GM18511 (cell line): ENCODE data around the gene CHTOP.
"Not testable (repeated sequence)": the region's sequence is repeated elsewhere in the genome, so short reads cannot be mapped to it uniquely, and the experiment has no call there.

Experiments
- ATAC-seq: cut with Tn5 transposase; IDR thresholded peaks from one replicate; pipeline ENCODE4 v1.9.1; 2021; ENCODE audit warnings: mild to moderate bottlenecking, moderate library complexity; ENCODE audit not compliant: unreplicated experiment

CHTOP gene

DNA sequence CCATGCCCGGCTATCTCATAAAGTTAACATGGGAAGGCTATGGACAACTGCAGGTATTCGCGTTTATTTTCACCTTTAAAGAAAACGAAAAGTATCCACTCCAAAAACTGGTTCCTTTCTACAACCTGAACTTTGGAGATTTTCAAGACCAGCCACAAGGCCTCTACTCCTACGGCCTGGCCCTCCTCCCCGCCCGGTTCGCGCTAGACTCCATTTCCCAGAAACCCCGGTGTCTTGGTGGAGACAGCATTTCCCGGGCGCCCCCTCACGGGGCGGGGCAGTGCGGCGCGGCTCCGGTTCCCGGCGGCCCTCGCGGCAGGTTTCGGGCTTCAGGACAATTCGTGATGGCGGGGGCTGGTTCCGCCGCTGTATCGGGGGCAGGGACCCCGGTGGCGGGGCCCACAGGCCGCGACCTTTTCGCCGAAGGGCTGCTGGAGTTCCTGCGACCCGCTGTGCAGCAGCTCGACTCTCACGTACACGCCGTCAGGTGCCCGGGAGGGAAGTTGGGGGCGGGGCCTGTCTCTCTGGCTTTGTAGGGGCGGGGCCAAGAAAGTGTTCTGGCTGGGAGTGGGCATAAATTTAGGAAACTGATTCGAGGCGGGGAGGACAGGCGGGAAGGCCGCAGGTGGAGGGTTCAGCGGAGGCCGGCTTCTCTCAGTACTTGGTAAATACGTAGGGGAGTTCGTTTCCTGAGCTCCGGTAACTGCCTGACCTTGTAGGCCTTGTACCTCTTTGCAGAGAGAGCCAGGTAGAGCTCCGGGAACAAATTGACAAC, 24.7 kb downstream of the CHTOP start, which contains the start of gene SNAPIN:
SNAPIN (plus strand) TSS at position 304 of the 775 bp plus-strand sequence; CDS start at position 345, 41 bp downstream.
- ATAC-seq: peak; percentile 94

DNA sequence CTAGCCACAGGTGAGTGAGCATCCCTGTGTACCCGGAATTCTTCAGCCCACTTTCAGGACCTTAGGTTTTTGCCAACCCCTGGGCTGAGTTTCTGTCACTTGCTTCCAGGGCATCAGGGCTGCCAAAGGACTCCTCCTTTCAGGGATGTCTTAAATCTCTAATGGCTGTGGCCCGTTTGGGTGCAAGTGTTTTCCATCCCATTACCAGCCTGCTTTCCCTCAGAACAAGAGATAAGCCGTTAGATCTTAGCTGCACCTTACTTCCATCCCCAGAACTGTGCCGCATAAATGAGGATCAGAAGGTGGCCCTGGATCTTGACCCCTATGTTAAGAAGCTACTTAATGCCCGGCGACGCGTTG, 25.3 kb downstream of the CHTOP start:
- no peak for ATAC-seq

DNA sequence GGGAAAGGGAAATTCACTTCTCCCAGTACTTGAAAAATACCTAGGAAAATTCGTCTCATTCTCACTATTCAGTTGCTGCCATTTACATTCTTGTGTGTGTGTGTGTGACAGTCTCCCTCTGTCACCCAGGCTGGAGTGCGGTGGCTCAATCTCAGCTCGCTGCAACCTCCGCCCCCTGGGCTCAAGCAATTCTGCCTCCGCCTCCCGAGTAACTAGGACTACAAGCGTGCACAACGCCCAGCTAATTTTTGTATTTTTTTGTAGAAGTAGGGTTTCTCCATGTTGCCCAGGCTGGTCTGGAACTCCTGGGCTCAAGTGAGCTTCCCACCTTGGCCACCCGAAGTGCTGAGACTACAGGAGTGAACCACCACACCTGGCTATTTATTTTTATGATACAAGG, 25.8 kb downstream of the CHTOP start:
- ATAC-seq: no peak

DNA sequence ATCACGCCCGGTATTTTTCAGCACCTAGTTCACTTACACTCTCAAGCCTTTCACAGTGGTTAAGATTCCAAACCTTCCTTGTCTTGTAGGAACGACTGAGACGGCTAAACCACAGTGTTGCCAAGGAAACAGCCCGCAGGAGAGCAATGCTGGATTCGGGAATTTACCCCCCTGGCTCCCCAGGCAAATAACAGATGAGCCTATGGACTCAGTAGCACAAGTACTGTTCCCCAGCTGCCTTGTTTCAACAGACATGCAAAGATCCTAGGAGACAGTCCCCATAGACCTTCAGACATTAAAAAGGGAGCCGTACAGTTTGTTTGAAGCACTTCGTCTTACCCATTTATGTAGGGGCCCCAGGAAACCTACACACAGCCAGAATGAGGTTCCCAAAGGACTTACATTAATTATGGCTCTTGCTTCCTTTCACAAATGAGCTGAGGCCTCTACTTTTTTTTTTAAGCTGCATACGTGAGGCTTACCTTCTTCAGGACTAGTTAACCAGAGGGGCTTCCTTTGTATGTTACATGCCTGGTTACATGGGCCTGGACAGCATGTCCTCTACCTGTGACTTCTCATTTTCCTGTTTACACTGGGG, 27.3 kb downstream of the CHTOP start:
- no peak for ATAC-seq

DNA sequence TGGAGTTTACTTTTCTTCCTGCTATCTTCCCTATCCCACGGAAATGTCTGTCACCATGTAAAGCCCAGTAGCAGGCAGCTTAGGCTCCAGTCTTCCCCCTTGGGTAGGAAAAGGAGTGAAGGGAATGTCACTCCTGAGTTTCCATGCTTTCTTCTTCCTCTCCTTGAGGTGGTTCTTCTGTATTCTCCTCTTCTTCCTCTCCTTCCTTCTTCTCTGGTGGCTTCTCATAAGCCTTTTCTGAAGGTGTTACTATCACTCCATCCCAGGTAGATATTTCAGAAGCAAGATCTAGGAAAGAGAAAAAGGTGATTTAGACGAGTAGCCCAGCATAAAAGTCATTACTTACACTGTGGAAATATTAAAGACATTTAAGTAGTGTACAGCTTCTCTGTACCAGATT, 28.4 kb downstream of the CHTOP start:
- ATAC-seq: no peak

DNA sequence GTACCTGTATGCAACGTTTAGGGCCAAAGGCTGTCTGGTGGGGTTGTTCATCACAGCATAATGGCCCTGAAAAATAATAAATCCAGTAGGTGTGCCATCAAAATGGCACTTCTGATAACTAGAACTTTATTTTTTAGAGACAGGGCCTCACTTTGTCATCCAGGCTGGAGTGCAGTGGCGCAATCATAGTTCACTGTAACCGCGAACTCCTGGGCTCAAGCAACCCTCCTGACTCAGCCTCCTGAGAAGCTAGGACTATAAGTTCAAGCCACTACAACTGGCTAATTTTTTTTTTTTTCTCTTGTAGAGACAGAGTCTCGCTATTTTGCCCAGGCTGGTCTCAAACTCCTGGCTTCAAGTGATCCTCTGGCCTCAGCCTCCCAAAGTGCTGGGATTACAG, 29.3 kb downstream of the CHTOP start:
- ATAC-seq: no peak

DNA sequence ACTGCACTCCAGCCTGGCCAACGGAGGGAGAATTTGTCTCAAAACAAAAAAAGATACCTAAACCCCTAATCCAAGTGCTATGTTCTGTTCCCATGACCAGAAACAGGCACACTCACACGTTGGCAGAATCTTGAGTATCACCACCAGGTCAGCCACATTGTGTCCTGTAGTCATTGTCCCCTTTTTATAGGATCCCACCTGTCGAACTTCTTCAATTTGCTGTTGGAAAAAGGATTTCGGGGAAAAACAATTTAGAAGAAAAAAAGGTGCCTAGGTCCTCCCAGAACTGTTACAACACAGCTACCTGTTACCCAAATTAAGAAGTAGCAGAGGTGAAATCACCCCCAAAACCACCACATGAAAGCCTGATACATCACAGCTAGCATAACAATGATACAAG, 33.6 kb downstream of the CHTOP start:
- no peak for ATAC-seq

DNA sequence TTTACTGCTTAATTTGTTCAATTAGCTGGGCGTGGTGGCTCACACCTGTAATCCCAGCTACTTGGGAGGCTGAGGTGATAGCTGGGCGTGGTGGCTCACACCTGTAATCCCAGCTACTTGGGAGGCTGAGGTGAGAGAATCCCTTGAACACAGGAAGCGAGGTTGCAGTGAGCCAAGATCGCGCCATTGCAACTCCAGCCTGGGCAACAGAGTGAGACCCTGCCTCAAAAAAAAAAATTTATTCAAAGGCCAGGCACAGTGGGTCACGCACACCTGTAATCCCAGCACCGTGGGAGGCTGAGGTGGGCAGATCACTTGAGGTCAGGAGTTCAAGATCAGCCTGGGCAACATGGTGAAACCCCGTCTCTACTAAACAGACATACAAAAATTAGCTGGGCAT, 34.8 kb downstream of the CHTOP start:
- ATAC-seq: not testable (repeated sequence)

DNA sequence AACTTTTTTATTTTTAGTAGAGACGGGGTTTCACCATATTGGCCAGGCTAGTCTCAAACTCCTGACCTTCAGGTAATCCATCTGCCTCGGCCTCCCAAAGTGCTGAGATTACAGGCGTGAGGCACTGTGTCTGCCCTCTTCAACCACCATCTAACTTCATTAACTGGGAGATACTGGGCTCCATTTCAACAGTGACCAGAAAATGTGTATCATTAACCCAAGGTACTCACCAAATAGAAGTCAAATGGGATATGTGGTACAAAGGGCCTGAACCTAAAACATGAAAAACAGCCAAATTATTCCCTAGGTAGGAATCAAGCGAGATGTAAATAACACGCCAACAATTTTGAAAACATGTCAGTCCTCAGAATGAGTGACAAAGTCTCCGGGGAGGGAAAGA, 35.7 kb downstream of the CHTOP start:
- no peak for ATAC-seq

DNA sequence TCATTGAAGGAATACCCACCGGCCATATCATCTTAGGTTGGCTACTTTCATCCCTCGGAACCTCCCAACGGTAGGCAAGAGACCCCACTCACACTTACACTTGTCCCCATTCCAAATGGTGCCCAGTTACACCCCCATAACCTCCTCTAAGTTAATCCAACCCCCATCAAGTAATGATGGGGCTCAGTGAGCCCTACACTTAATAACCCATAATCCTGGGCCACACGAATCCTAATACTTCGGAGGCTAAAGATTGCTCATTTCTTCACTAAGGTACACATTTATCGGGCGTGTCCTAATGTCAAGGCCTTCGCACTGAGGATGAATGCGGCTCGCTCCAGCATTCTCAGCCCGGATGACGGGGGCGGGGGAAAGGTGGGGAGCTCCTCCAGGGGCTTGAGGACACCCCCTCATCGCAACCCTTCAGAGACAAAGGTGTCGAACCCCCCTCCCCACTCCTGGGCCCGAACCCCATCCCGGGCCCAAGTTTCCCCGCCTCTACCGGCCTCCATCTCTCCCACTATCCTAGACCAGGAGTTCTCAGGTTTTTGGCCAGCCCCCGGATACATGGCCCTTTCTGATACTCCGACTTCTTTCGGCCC, 36.5 kb downstream of the CHTOP start:
- no peak for ATAC-seq

DNA sequence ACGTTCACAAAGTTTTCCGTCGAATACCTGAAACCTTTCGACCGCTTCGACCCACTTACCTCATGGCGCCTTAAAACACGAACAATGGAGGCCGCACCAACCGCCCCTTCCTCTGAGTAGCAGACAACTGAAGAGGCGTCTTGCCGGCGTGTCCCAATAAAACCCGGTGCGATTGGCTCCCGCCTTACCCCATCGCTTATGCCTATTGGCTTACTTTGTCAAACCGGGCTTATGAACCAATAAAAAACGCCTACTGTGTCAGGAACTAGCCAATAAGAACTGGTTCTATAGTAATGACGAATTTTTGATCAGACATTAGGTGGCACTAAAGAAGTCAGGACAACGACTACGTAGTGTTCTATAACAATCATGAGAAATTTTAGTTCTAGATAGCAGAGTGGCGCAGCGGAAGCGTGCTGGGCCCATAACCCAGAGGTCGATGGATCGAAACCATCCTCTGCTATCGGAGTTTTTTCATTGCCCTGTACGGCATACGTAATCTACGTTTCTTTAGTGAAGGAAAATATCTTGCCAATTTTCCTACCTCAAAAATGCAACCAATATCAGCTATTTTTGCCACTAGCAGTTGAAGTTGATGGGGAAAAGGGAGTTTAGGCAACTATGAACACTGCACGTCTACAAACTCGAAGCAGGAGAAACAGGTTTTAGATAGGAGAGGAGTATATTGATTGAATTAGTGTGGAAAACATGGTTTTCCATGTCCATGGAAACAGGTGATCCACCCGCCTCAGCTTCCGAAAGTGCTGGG, 37.2 kb downstream of the CHTOP start, which contains the start of gene ILF2:
ILF2 (minus strand) TSS at position 135 of the 769 bp plus-strand sequence; CDS start at position 64, 71 bp downstream.
- peak; percentile 87 for ATAC-seq

DNA sequence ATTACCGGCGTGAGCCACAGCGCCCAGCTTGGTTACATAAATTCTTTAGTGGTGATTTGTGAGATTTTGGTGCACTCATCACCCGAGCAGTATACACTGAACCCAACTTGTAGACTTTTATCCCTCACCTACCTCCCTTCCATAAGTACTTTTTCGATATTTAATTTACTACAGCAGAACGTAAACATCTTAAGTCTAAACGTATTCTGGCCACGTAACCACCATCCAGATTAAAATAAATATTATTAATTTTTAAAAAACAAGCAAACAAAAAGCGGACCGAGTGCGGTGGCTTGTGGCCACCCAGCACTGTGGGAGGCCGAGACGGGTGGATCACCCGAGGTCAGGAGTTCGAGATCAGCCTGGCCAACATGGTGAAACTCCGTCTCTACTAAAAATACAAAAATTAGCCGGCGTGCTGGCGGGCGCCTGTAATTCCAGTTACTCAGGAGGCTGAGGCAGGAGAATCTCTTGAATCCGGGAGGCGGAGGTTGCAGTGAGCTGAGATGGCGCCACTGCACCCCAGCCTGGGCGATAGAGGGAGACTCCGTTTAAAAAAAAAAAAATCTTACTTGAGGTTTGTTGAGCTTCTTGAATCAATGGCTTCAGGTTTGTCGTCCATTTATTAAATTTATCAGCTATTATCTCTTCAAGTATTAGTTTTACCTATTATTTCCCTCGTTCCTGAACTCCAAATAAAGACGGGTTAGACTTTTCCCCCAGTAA, 37.9 kb downstream of the CHTOP start:
- ATAC-seq: peak; percentile 37

DNA sequence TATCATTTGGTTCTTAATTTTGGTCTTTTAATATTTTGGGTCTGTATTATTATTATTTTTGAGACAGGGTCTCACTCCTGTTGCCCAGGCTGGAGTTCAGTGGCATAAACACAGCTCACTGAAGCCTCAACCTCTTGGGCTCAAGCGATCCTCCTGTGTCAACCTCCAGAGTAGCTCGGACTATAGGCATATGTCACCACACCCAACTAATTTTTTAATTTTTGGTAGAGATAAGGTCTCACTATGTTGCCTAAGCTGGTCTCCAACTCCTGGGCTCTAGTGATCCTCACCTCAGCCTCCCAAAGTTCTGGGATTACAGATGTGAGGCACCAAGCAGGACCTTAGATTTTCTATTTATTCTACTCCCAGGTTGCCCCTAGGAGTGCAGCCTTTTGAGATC, 39.6 kb downstream of the CHTOP start:
- ATAC-seq: no peak

DNA sequence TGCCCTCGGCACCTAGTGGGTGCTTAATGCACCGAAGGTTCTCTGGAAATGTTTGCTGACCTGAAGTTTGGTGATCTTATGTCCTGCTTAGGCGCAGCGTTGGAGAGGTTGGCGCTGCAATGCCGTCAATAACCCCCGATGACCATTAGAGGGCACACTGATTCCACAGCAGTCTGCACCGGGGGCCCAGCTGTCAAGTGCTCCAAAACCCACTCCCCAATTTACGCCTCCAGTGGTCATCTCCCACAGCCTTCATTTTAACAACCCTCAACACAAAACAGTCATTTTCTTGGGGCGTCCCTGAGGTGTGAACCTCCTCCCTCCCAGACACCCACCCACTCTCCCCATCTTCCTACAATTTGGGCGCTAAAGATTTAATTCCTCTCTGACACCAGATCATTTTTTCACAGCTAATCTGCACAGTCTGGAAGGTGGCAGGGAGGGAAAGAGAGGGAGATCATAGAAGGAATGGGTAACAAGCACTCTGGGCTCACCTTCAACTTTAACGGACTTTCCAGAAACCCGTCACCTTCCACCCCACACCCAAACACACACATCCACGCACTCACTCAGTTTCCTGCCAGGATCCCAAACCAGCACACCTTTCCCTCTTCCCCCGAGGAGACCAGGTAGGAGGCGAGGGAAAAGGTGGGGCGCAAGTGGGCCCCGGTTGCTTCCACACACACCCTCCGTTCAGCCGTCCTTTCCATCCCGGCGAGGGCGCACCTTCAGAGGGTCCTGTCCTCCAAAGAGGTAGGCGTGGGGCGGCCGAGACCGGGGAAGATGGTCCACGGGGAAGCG, 44.1 kb downstream of the CHTOP start:
- ATAC-seq: no peak

DNA sequence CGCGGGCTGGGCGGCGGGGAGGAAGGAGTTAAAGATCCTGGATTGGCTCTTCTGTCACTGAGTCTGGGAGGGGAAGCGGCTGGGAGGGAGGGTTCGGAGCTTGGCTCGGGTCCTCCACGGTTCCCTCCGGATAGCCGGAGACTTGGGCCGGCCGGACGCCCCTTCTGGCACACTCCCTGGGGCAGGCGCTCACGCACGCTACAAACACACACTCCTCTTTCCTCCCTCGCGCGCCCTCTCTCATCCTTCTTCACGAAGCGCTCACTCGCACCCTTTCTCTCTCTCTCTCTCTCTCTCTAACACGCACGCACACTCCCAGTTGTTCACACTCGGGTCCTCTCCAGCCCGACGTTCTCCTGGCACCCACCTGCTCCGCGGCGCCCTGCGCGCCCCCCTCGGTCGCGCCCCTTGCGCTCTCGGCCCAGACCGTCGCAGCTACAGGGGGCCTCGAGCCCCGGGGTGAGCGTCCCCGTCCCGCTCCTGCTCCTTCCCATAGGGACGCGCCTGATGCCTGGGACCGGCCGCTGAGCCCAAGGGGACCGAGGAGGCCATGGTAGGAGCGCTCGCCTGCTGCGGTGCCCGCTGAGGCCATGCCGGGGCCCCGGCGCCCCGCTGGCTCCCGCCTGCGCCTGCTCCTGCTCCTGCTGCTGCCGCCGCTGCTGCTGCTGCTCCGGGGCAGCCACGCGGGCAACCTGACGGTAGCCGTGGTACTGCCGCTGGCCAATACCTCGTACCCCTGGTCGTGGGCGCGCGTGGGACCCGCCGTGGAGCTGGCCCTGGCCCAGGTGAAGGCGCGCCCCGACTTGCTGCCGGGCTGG, 44.9 kb downstream of the CHTOP start, which contains the start of gene NPR1:
NPR1 (plus strand) TSS at position 170 of the 818 bp plus-strand sequence; CDS start at position 591, 421 bp downstream.
- ATAC-seq: no peak

DNA sequence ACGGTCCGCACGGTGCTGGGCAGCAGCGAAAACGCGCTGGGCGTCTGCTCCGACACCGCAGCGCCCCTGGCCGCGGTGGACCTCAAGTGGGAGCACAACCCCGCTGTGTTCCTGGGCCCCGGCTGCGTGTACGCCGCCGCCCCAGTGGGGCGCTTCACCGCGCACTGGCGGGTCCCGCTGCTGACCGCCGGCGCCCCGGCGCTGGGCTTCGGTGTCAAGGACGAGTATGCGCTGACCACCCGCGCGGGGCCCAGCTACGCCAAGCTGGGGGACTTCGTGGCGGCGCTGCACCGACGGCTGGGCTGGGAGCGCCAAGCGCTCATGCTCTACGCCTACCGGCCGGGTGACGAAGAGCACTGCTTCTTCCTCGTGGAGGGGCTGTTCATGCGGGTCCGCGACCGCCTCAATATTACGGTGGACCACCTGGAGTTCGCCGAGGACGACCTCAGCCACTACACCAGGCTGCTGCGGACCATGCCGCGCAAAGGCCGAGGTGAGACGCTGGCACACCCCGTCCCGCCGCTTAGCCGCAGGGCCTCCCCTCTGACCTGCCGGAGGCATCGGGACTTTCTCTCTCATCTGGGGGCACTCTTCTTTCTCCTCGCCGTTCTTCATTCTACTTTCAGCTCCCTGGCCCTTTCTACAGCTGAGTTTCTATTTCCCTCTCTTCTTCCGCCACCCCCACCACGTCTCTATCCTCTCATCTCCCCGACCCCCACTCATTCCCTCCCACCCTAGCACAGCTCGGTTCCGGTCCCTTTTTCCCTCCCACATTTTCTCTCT, 45.7 kb downstream of the CHTOP start:
- ATAC-seq: no peak

DNA sequence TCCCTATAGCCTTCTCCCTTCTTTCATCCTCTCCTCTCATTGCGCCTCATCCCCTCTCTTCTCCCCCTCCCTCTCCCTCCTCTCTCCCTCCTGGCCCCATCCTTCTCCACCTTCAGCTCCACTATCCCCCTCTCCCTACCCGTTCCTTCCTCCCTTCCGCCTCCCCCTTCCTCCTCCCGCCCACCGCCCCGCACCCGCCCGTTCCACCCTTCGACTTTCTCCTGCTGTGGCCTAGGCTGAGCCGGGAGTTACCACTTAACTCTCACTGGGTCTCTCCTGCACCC, 46.2 kb downstream of the CHTOP start:
- ATAC-seq: no peak

DNA sequence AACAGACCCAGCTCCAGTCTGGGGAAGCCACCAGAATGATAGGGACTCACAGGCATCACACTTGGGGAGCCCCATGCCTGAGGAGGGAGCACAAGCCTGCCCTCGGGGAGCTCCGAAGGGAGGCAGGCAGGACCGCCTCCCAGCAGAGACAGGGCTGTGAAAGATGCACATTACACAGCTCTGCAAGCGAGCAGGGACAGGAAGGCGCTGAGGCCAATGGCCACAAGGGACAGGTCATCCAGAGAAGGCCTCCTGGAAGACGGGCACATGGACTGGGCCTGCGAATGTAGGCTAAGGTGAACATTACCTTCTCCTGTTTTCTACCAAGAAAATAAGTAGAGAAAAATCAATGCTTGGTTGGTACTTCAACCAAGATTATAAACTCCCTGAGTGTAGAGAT, 48.9 kb downstream of the CHTOP start:
- ATAC-seq: no peak
